Measurements from ENCODE around the gene PLA2G4A.

DNA sequence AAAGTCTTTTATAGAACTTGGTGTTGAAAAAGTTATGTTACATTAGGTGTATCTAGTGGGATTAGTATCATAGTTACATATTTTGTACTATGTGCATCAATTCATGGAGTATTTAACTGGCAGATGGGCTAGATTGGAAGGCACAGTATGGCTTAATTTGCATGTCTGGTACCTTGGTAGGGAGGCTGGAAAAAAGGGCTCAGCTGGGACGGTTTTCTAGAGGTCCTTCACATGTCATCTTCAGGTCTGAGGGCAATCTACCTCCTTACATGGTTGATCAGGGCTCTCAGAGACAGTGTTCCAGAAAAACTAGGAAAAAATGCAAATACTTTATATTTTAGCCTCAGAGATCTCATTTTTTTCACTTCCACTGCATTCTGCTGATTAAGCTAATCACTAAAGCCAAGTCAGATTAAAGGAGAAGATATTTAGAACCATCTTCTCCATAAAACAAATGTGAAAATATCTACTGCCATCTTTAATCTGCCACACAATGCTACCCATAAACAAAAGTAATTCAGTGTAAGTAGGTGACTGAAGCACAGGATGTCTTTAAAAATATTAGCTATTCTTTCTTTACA is 209.3 kb downstream of the PLA2G4A start:
- no peak for TF ChIP-seq POLR2A (IDR thresholded peaks at IDR 0.05)
- TF ChIP-seq EP300 (IDR thresholded peaks at IDR 0.05): no peak
